Stimulated activated CD4-positive, alpha-beta T cell treated with anti-CD3 and anti-CD28 coated beads, TNF-alpha, amount 100 ng/mL, for 48 hours (primary cell): ENCODE data around the gene RIIAD1.
"Not testable (repeated sequence)": the region's sequence is repeated elsewhere in the genome, so short reads cannot be mapped to it uniquely, and the experiment has no call there.

Experiments
- DNase-seq, 3 donors: peaks; one replicate each; pipeline ENCODE4 v3.0.0-alpha.2; 2020; ENCODE audit warnings: low read depth in 3 of 3

RIIAD1 gene

DNA sequence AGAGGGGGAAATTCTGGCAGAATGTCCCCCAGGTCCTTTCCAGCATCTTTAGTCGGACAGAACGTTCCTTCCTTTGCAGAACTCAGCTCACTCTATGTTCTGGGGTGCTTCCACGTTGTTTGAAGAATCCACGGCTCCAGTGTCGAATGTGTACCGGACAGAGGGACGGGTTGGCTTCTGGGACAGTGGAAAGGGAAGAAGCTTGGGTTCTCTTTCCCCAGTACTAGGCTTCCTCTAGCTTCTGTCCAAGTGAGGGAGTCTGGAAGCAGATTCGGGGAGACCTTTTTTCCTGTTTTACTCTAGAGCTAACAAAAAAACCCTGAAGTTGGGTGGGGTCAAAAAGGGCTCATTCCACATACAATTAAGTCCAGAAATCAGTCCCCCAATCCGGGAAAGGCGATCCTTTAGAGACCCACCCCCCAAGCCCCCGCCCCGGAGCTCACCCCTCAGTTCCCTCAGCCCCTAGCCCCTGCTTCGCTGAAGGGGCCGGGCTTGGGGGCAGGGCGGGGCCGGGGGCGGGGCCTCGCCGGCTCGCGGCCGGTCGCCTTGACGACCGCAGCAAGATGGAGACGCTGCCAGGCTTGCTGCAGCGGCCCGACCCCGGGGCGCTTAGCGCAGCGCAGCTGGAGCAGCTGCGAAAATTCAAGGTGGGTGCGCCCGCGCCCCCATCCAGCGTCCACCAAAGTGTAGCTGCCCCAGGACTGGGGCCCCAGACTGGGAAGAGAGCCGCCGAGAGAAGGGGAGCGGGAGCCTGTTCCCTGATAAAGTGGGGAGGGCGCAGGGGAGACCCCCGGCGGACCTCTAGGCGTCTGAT is at the start of gene RIIAD1:
Gene RIIAD1 (plus strand): TSS at position 549 of the 814 bp plus-strand sequence. CDS start 15 bp downstream, at position 564.
- DNase-seq = no peak

DNA sequence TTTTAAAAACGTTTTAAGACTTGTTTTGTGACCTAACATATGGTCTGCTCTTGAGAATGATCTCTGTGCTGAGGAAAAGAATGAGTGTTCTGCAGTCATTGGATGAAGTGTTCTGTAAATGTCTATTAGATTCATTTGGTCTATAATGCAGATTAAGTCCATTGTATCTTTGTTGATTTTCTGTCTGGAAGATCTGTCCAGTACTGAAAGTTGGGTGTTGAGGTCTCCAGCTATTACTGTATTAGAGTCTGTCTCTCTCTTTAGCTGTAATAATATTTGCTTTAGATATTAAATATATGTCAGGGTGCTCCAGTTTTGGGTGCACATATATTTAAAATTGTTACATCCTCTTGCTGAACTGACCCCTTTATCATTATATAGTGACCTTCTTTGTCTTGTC is 47.9 kb upstream of the RIIAD1 start:
- DNase-seq = no peak

GRCh38 chr1:151680391-151680790 is 40.9 kb upstream of the RIIAD1 start:
- no peak for DNase-seq

- no peak for DNase-seq
Measured at GRCh38 chr1:151680826-151681225, 40.5 kb upstream of the RIIAD1 start.

- no peak for DNase-seq
Measured at GRCh38 chr1:151681923-151682322, 39.4 kb upstream of the RIIAD1 start.

DNA sequence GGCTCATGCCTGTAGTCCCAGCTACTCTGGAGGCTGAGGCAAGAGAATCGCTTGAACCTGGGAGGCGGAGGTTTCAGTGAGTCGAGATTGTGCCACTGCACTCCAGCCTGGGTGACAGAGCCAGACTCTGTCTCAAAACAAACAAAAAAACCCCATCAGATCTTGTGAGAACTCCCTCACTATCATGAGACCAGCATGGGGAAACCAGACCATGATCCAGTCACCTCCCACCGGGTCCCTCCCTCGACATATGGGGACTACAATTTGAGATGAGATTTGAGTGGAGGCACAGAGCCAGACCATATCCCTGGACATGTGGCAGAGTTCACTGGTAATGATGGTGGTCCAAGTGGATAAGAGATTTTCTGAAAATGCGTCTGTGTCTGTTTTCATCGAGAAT is 38.4 kb upstream of the RIIAD1 start:
- not testable (repeated sequence) for DNase-seq

DNA sequence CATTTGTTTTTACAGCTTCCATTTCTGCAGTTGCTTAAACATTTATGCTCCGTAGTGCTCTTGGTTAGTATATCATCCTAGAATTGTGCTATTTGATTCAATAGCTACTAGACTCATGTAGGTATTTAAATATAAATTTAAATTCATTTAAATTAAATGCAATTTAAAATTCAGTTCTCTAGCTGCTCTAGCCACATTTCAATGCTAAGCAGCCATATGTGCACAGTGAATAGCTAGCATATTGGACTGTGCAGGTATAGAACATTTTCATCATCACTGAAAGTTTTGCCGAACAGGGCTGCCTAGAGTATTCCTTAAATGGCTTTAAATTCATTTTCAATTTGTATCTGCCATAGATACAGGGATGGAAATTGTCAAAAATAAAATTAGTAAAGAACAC is 37.2 kb upstream of the RIIAD1 start:
- no peak for DNase-seq

GRCh38 chr1:151686561-151686960 is 34.8 kb upstream of the RIIAD1 start:
- DNase-seq = no peak

- no peak for DNase-seq
Measured at GRCh38 chr1:151689494-151689893, 31.8 kb upstream of the RIIAD1 start.

DNA sequence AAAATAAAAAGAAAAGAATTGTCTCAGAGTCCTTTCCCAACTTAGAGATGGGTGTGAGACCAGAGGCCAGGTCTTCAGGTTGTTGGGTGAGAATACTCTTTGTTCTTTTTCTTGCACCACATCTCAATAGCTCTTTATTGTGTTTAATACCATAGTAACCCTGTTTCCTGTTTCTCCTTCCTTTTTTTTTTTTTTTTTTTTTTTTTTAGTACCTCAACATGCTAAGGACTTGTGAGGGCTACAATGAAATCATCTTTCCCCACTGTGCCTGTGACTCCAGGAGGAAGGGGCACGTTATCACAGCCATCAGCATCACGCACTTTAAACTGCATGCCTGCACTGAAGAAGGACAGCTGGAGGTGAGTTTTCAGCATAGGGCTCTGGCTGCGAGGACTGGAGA is 29.1 kb upstream of the RIIAD1 start:
- DNase-seq = no peak

DNA sequence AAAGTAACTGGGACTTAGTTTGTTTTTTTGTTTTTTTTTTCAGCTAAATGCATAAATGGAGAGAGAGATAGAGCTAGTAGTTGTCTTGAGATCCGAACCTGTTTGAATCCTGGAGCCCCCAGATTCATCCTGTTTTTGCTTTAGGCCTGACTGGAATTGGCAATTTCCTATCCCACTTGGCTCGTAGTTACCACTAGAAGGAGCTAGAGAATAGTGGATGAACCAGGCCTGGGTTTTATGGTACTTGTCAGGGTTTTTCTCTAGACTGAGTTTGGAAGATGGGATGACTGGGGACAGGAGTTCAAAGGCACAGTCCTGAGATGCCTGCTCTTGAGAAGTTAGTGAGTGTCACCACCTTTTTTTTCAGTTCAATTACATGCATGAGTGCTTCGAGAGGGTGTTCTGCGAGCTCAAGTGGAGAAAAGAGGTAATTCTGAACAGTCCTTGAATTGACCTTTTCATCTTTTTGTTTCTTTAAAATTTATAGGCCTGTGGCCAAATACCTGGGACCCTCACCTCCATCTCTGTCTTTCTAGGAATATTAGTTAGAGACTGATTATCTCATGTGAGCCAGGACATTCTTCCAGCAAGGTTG is 28.2 kb upstream of the RIIAD1 start:
- DNase-seq = no peak

GRCh38 chr1:151701515-151701914 is 19.8 kb upstream of the RIIAD1 start:
- DNase-seq = no peak

DNA sequence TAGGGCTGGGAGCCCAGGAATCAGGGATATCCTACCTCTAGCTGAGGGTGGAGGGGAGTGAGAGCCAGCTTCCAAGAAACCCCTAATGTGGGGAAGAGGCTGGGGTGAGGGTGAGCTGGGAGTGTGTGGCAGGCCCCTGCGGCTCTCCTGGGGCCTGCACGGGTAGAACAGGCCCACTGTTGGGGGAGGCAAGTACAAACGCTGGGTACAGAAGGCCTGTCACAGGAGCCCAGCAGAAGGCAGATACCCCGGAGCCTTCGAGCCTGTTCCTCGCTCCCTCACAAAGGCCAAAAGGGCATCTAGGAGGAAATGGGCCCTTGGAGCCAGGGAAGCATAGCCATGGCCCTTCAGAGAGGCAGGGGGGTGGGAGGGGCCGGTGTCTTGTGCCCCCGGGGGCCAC is 18.4 kb upstream of the RIIAD1 start:
- DNase-seq = no peak

DNA sequence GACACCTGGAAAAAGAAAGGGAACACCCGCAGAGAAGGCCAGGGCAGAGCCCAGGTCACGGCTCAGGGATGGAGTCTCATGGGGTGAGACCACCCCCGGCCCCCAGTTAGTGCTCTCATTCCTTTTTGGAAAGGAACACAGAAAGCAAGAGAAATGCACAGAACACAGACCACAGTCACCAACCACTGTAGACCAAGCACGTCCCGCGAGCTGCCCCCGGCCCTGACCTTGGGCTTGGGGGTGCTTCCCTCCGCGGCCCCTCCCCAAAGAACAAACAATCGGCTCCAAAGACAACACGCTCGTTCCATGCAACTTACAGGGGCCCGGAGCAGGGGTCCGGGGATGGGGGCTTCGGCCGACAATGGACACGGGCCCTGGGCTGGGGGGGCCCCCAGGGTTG is 17.5 kb upstream of the RIIAD1 start:
- DNase-seq = no peak

- no peak for DNase-seq
Measured at GRCh38 chr1:151704246-151704645, 17.1 kb upstream of the RIIAD1 start.

GRCh38 chr1:151705146-151705545 is 16.2 kb upstream of the RIIAD1 start:
- no peak for DNase-seq

DNA sequence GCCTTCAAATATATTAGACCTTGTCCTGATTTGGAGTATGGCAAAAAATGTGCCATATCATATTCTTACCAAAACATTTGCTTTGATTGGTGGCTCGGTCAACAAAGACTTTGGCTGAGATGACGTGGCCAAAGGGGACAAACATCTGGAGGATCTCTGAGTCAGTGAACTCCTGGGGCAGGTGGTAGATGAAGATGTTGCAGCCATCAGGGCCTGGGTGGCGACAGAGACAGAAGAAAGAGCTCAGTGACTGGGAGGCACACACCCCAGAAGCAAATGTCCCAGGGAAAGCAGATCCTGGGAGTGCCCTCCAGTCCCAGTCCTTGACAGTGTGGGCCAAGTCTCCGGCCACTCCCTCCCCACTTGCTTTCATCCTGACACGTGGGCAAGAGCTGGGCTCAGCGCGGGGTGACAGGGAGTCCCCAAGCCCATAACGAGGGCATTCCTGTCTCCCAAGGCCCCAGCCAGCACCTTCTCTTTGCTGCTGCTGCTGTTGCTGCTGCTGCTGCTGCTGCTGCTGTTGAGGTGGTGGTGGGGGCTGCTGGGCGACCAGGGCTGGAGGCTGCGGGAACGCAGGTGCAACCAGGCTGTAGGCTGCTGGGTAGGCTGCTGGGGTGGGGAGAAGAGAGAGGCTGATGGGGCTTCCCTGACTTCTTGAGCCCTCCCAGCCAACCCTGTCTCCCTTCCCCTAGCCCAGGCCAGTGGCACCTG is 15.4 kb upstream of the RIIAD1 start:
- no peak for DNase-seq

GRCh38 chr1:151706464-151707415 is 14.6 kb upstream of the RIIAD1 start:
- no peak for DNase-seq

- DNase-seq = no peak
Measured at GRCh38 chr1:151707541-151708065, 13.7 kb upstream of the RIIAD1 start.

DNA sequence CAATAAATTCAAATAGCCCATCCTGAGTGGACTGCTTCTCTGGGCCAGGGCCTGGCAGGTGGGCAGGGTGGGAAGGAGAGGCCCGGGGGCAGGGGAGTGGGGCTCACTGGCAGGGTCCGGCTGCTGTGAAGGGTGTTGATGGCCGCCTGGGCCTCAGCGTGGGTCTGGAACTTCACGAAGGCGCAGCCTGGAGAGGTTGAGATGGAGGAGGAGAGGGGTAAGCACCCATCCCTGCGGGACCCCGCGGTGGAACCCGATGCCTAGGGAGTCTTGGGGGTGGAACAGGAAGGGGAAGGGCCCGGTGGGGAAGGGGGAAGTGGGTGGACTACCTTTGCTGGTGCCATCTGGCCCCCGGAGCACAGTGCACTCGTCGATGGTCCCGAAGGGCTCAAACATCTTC is 12.4 kb upstream of the RIIAD1 start:
- no peak for DNase-seq

DNA sequence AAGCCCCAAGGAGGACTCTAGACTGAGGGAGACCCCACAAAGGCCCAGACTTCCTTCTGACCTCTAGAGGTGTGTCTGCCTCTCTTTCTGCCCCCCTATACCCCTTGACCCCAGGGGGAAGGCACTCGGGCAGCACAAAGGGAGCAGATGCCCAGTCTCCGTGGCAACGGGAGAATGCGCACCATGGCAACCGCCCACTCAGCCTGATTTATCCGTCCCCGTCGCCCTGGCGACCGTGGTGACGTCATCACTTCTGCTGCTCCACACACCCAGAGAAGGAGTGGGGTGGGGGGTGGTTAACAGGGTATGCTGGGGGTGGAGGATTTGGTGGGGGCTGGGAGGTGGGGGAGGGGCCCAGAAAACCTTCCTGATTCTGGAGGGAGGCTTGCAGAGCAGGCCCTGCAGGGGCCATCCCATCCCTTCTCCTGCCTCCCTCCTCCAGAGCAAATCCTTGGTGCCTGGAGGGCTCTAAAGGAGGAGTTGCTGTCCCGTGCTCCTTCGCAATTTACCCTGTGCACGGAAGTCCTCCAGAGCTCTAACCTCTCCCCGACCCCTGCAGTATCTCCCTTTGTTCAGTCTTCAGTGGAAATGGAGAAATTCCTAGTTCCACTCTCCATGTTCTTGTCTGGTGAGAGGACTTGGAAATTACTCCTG is 11.0 kb upstream of the RIIAD1 start:
- peak in 2 of 3 donors; percentile 18 to 21 for DNase-seq
